Measurements from ENCODE around the gene CLPTM1L.

DNA sequence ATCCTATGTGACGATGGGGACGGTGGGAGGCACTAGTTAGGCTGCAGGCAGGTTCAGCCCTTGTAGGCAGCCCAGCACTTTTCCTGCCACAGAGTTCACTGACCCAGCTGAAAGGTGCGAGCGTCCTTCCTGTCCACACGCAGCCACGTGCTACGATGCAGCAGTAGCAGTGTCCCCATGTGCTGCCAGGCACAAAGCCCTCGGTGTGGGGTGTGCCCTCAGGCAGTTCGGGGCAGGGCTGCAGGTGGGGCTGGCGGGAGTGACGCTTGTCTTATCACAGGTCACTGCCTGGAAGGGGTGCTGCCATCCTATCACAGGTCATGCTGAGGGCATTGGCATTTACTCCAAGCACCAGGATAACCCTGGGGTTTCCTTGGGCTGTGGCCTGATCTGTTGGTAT lies 46.8 kb upstream of the CLPTM1L start:
- TF ChIP-seq POLR2A (IDR thresholded peaks at IDR 0.05) (no peak), CTCF (IDR thresholded peaks at IDR 0.05) (no peak)
